A673 (cell line): ENCODE results near the gene CD1B. TPM values are rescaled to one million over a fixed set of nuclear protein-coding genes. Genes with fewer than 3 reads are reported as not detected.

ENCODE experiments used
- BruUV-seq: library from RNA; stranded (reverse); fragments of 400-500 nt; replicated peaks from 2 replicates; lab custom pipeline; 2021; lab: Mats Ljungman, UMichigan
- CTCF ChIA-PET: fragments of 300-600 bp; sonication (Branson Sonifier 250); formaldehyde crosslinking; loops from one replicate; lab custom pipeline; 2022; ENCODE audit warnings: antibody characterized with exemption; lab: Charles Lee
- POLR2A ChIA-PET: fragments of 300-600 bp; sonication (Branson Sonifier 250); formaldehyde crosslinking; loops from one replicate; lab custom pipeline; 2022; ENCODE audit warnings: antibody characterized with exemption; ENCODE audit not compliant: low non-redundant PET; lab: Charles Lee
- DNase-seq: peaks from one replicate; pipeline ENCODE4 v3.0.0-alpha.2; 2015; ENCODE audit warnings: low spot score
- H3K27ac ChIP-seq: fragments of 200-600 bp; sonication (generic); 2 replicates; pipeline ENCODE4 v1.5.1; 2016; ENCODE audit warnings: mixed run types, low read depth, mild to moderate bottlenecking, mixed read lengths, antibody characterized with exemption, low read length; ENCODE audit not compliant: poor library complexity, severe bottlenecking
- H3K27me3 ChIP-seq: fragments of 200-600 bp; sonication (generic); replicated peaks from 2 replicates; pipeline ENCODE4 v1.6.1; 2017; ENCODE audit warnings: mixed run types, low read depth, mild to moderate bottlenecking, mixed read lengths, antibody characterized with exemption, low read length; ENCODE audit not compliant: insufficient read depth, poor library complexity
- H3K36me3 ChIP-seq: fragments of 200-600 bp; sonication (generic); 2 replicates; pipeline ENCODE4 v1.6.1; 2016; ENCODE audit warnings: mixed run types, mild to moderate bottlenecking, mixed read lengths, antibody characterized with exemption, low read length; ENCODE audit not compliant: insufficient read depth, poor library complexity, severe bottlenecking
- H3K4me1 ChIP-seq: fragments of 200-600 bp; sonication (generic); 2 replicates; pipeline ENCODE4 v1.6.1; 2017; ENCODE audit warnings: mixed run types, mild to moderate bottlenecking, mixed read lengths, antibody characterized with exemption, low read length; ENCODE audit not compliant: insufficient read depth, poor library complexity, severe bottlenecking
- H3K4me3 ChIP-seq: fragments of 200-600 bp; sonication (generic); 2 replicates; pipeline ENCODE4 v1.5.1; 2016; ENCODE audit warnings: low read depth, mixed run types, mild to moderate bottlenecking, mixed read lengths, low read length; ENCODE audit not compliant: poor library complexity, severe bottlenecking
- H3K9me3 ChIP-seq: fragments of 200-600 bp; sonication (generic); 2 replicates; pipeline ENCODE4 v1.6.1; 2016; ENCODE audit warnings: mixed run types, low read depth, mild to moderate bottlenecking, mixed read lengths, antibody characterized with exemption, low read length; ENCODE audit not compliant: poor library complexity, severe bottlenecking
- CTCF ChIP-seq: fragments of 300-800, 200-600 bp; sonication (generic); conservative IDR thresholded peaks from 2 replicates; pipeline ENCODE4 v1.5.1; 2017; ENCODE audit warnings: low read depth, mild to moderate bottlenecking, antibody characterized with exemption, low read length, moderate library complexity, mixed read lengths
- EZH2 ChIP-seq: fragments of 200-600 bp; sonication (generic); IDR thresholded peaks from 2 replicates; pipeline ENCODE4 v1.6.1; 2017; ENCODE audit warnings: borderline replicate concordance, low read depth, mild to moderate bottlenecking, mixed read lengths, antibody characterized with exemption, low read length; ENCODE audit not compliant: poor library complexity, severe bottlenecking
- intact Hi-C: fragments of 100-400 bp; cut with micrococcal nuclease; formaldehyde crosslinking; loops from one replicate; pipeline ENCODE4 v1.10.0; 2022; ENCODE audit not compliant: unreplicated experiment
- total RNA-seq: library from RNA; stranded (reverse); gene quantifications from 2 replicates; pipeline ENCODE4 v1.2.3, GENCODE V29; 2021

CD1B gene
- total RNA-seq, 1 experiment from 2014 or later: not detected

- H3K9me3 ChIP-seq: no peaks in the 10 kb centered on the region
- H3K4me3 ChIP-seq: no peak overlapping the region
- POLR2A ChIA-PET: no interaction called here
- no TSS peak for BruUV-seq
- no peaks in the 10 kb centered on the region for H3K4me1 ChIP-seq
- CTCF ChIA-PET: no interaction called here
- no peak overlapping the region for H3K27ac ChIP-seq
- intact Hi-C loops: no loop called here
- no peak for DNase-seq
- TF ChIP-seq EZH2 (no peak), CTCF (no peak)
- no peaks in the 10 kb centered on the region for H3K27me3 ChIP-seq
- H3K36me3 ChIP-seq: no peaks in the 10 kb centered on the region
Observed at GRCh38 chr1:158324395-158324794, 6.9 kb downstream of the CD1B start.

- TF ChIP-seq EZH2 (no peak), CTCF (no peak)
- H3K27ac ChIP-seq: no peak overlapping the region
- H3K36me3 ChIP-seq: no peaks in the 10 kb centered on the region
- POLR2A ChIA-PET: no interaction called here
- no peak overlapping the region for H3K4me3 ChIP-seq
- H3K9me3 ChIP-seq: no peaks in the 10 kb centered on the region
- no TSS peak for BruUV-seq
- intact Hi-C loops: no loop called here
- DNase-seq: no peak
- H3K4me1 ChIP-seq: no peaks in the 10 kb centered on the region
- no peaks in the 10 kb centered on the region for H3K27me3 ChIP-seq
- CTCF ChIA-PET: no interaction called here
Observed at GRCh38 chr1:158323866-158324265, 7.5 kb downstream of the CD1B start.

GRCh38 chr1:158311066-158311465, 20.3 kb downstream of the CD1B start:
- CTCF ChIA-PET: no interaction called here

More at GRCh38 chr1:158311066-158311465, 20.3 kb downstream of the CD1B start:
- Histone ChIP-seq H3K27me3 (no peaks in the 10 kb centered on the region), H3K27ac (no peak overlapping the region), H3K36me3 (no peaks in the 10 kb centered on the region), H3K4me3 (no peak overlapping the region), H3K9me3 (peaks cover 3% of the 10 kb centered on the region), H3K4me1 (no peaks in the 10 kb centered on the region)
- no peak for TF ChIP-seq EZH2
- no peak for TF ChIP-seq CTCF
- POLR2A ChIA-PET: no interaction called here
- no TSS peak for BruUV-seq
- no peak for DNase-seq
- intact Hi-C loops: no loop called here
